Body of pancreas (tissue), 4 donors: ENCODE data around the gene ACADL.

Experiments
- POLR2A ChIP-seq, 3 donors: fragments of 450-650 bp; IDR thresholded peaks; one replicate each; pipeline ENCODE4 v1.6.1; 2016; ENCODE audit warnings: antibody characterized with exemption in 3 of 3, mild to moderate bottlenecking in 2 of 3
- TF ChIP-seq, protein P1 (sequence below), 7 experiments: fragments of 450-650 bp in 4 of 7; fragments of 200-600 bp in 3 of 7; sonication (generic) in 3 of 7; IDR thresholded peaks; one replicate each; pipeline ENCODE4 v1.5.1; 2016 to 2019; ENCODE audit warnings: antibody characterized with exemption in 7 of 7

DNA sequence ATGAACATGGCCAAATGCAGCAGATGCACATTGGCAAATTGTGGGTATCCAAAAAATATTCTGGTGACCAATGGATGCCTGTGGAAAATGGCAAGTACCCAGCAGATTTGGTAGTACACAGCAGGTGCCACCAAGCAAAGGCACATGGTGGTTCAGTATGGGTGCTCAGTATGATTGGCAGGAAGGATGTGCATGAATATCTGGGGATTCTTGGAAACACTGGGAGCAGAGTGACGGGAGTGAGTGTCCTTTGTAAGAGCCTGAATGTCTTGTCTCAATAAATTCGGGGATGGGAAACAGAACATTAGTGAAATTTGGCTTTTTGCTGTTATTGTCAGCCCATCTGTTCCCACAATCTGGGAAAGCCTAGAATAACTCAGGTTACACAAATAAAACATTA, 36.8 kb upstream of the ACADL start:
- TF ChIP-seq POLR2A (IDR thresholded peaks at IDR 0.05), result no peak
- TF ChIP-seq, protein P1, sequence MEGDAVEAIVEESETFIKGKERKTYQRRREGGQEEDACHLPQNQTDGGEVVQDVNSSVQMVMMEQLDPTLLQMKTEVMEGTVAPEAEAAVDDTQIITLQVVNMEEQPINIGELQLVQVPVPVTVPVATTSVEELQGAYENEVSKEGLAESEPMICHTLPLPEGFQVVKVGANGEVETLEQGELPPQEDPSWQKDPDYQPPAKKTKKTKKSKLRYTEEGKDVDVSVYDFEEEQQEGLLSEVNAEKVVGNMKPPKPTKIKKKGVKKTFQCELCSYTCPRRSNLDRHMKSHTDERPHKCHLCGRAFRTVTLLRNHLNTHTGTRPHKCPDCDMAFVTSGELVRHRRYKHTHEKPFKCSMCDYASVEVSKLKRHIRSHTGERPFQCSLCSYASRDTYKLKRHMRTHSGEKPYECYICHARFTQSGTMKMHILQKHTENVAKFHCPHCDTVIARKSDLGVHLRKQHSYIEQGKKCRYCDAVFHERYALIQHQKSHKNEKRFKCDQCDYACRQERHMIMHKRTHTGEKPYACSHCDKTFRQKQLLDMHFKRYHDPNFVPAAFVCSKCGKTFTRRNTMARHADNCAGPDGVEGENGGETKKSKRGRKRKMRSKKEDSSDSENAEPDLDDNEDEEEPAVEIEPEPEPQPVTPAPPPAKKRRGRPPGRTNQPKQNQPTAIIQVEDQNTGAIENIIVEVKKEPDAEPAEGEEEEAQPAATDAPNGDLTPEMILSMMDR (IDR thresholded peaks at IDR 0.05), result no peak
